ENCODE results near the gene CCR4. TPM values are rescaled to one million over a fixed set of nuclear protein-coding genes. Genes with fewer than 3 reads are reported as not detected.

The CCR4 gene
- total RNA-seq, 1 donor from 2014 or later, result 0.31 TPM

DNA sequence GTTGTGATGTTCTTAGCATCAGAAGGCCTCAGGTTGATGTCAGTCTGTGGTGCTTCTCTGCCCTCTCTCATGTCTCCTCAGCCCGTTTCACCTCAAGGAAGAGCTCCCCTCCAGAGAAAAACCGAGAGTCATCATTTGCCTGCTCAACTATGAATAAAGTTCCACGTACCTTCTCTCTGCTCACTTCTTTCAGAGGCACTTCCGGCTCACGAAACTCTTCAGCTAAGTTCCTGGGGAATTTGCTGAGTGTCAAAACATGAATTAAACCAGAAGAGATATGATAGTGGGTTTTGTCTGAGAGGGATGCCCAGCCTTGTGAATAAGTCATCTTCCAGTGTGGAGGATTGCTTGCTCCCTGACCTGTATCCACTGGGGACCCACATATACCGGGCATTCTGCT is 37.7 kb downstream of the CCR4 start:
- H3K36me3 Mint-ChIP-seq (ENCODE audit: low read depth), result no peaks in the 10 kb centered on the region
- intact Hi-C loops (cut with micrococcal nuclease), result no loop called here
- no peaks in the 10 kb centered on the region for H3K27me3 Mint-ChIP-seq
- DNase-seq (no peak), ATAC-seq (ENCODE audit: low read depth) (no peak)
- H3K4me1 Mint-ChIP-seq, result peaks cover 13% of the 10 kb centered on the region
- CTCF ChIA-PET, result no interaction called here
- POLR2A ChIA-PET, result interaction anchor here (0.9 kb wide), 1 partner anchor 16 kb away, joined by 3 read pairs; no protein-coding TSS in a partner anchor
- H3K9me3 Mint-ChIP-seq, result no peaks in the 10 kb centered on the region
- no peak overlapping the region for H3K27ac Mint-ChIP-seq
- no peak overlapping the region for H3K4me3 Mint-ChIP-seq
- TF ChIP-seq, protein P1, sequence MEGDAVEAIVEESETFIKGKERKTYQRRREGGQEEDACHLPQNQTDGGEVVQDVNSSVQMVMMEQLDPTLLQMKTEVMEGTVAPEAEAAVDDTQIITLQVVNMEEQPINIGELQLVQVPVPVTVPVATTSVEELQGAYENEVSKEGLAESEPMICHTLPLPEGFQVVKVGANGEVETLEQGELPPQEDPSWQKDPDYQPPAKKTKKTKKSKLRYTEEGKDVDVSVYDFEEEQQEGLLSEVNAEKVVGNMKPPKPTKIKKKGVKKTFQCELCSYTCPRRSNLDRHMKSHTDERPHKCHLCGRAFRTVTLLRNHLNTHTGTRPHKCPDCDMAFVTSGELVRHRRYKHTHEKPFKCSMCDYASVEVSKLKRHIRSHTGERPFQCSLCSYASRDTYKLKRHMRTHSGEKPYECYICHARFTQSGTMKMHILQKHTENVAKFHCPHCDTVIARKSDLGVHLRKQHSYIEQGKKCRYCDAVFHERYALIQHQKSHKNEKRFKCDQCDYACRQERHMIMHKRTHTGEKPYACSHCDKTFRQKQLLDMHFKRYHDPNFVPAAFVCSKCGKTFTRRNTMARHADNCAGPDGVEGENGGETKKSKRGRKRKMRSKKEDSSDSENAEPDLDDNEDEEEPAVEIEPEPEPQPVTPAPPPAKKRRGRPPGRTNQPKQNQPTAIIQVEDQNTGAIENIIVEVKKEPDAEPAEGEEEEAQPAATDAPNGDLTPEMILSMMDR (IDR thresholded peaks at IDR 0.05), result no peak

DNA sequence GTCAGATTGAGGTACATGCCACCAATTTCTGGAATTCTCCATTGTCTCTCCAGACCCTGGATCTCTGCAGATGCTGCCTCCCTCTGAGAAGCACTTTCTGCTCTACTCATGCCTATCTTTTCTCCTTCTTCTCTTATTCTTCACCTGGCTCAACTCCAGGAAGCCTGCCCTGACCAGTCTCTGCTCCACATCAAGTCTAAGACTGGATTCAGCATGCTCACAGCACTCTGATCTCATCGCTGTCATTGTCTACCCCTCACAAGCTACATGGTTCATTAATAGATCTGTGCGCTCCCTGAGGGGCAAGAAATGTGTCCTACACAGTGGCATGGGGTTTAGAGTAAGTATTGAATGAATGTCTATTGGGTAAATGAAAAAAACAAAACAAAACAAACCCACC is 38.7 kb downstream of the CCR4 start:
- Mint-ChIP-seq H3K36me3 (ENCODE audit: low read depth) (peaks cover 3% of the 10 kb centered on the region), H3K27me3 (no peaks in the 10 kb centered on the region), H3K4me3 (no peak overlapping the region), H3K9me3 (no peaks in the 10 kb centered on the region), H3K27ac (no peak overlapping the region), H3K4me1 (peaks cover 13% of the 10 kb centered on the region)
- POLR2A ChIA-PET, result no interaction called here
- no peak for DNase-seq
- TF ChIP-seq, protein P1 (IDR thresholded peaks at IDR 0.05), result no peak
- CTCF ChIA-PET, result no interaction called here
- ATAC-seq (ENCODE audit: low read depth), result no peak
- intact Hi-C loops (cut with micrococcal nuclease), result no loop called here

DNA sequence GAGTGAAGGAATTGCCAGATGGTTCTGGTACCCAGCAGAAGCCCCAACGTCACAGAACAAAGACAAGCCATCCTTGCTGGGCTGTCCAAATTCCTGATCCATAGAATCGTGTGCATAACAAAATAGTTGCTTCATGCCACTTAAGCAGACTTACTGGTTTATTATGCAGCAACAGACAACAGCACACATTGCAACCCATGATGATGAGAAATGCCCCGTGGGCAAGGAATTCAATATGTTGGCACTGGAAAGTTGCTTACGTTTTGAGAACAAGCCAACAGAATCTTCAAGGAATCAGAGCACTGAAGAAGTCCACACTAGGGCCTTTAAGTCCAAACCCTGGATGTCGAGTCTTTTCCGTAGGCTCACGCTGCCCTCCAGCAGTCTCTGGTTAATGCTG is 40.3 kb downstream of the CCR4 start:
- CTCF ChIA-PET, result no interaction called here
- intact Hi-C loops (cut with micrococcal nuclease), result no loop called here
- no peak overlapping the region for H3K27ac Mint-ChIP-seq

DNA sequence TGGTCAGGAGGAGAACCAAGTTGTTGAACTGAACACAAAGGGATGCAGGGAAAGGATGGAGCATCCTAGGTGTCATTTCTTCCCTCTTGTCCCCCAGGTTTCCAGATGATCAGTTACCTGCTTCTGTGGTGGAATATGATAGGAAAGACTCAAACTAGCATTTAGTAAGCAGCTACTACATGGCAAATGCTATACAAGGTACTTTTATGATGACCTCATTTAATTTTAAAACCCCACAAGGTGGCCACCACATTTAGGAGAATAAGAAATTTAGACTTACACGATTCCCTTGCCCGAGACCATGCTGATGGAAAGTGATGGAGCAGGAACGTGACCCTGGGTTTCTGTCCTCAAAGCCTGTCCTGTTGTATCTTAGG is 40.9 kb downstream of the CCR4 start:
- ATAC-seq (ENCODE audit: low read depth), result no peak
- H3K4me3 Mint-ChIP-seq, result no peak overlapping the region
- intact Hi-C loops (cut with micrococcal nuclease), result no loop called here
- H3K4me1 Mint-ChIP-seq, result peaks cover 13% of the 10 kb centered on the region
- no peaks in the 10 kb centered on the region for H3K9me3 Mint-ChIP-seq
- no peaks in the 10 kb centered on the region for H3K27me3 Mint-ChIP-seq
- CTCF ChIA-PET, result no interaction called here
- POLR2A ChIA-PET, result no interaction called here
- TF ChIP-seq, protein P1 (IDR thresholded peaks at IDR 0.05), result no peak
- peaks cover 17% of the 10 kb centered on the region for H3K36me3 Mint-ChIP-seq (ENCODE audit: low read depth)
- no peak overlapping the region for H3K27ac Mint-ChIP-seq
- DNase-seq, result no peak

More for the DNA sequence above, 40.3 kb downstream of the CCR4 start:
- H3K27me3 Mint-ChIP-seq, result no peaks in the 10 kb centered on the region
- no peak for DNase-seq
- H3K9me3 Mint-ChIP-seq, result no peaks in the 10 kb centered on the region
- no peak for ATAC-seq (ENCODE audit: low read depth)
- peaks cover 13% of the 10 kb centered on the region for H3K4me1 Mint-ChIP-seq
- peaks cover 13% of the 10 kb centered on the region for H3K36me3 Mint-ChIP-seq (ENCODE audit: low read depth)
- H3K4me3 Mint-ChIP-seq, result no peak overlapping the region
- TF ChIP-seq, protein P1 (IDR thresholded peaks at IDR 0.05), result no peak
- POLR2A ChIA-PET, result no interaction called here

DNA sequence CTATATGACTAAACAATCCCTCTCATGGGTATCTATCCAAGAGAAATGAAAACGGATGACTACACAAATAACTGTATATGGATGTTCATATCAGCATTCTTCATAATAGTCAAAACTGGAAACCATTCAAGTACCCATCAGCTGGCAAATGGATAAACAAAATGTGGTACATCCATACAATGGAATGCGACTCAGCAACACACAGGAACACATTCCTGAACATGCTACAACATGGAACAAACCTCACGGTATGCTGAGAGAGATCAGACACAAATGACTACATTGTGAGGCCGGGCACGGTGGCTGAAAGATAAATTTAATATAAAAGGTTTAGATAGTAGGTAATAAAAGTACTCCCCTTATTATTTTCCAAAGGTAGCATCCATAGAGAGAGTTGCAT is 42.6 kb downstream of the CCR4 start:
- no peak overlapping the region for H3K4me3 Mint-ChIP-seq
- ChIA-PET CTCF (no interaction called here), POLR2A (no interaction called here)
- DNase-seq, result no peak
- no peaks in the 10 kb centered on the region for H3K9me3 Mint-ChIP-seq
- ATAC-seq (ENCODE audit: low read depth), result no peak
- peaks cover 29% of the 10 kb centered on the region for H3K36me3 Mint-ChIP-seq (ENCODE audit: low read depth)
- TF ChIP-seq, protein P1 (IDR thresholded peaks at IDR 0.05), result no peak
- intact Hi-C loops (cut with micrococcal nuclease), result no loop called here
- H3K27me3 Mint-ChIP-seq, result no peaks in the 10 kb centered on the region
- peaks cover 11% of the 10 kb centered on the region for H3K4me1 Mint-ChIP-seq
- no peak overlapping the region for H3K27ac Mint-ChIP-seq
